ENCODE results near the gene PTGES3.

DNA sequence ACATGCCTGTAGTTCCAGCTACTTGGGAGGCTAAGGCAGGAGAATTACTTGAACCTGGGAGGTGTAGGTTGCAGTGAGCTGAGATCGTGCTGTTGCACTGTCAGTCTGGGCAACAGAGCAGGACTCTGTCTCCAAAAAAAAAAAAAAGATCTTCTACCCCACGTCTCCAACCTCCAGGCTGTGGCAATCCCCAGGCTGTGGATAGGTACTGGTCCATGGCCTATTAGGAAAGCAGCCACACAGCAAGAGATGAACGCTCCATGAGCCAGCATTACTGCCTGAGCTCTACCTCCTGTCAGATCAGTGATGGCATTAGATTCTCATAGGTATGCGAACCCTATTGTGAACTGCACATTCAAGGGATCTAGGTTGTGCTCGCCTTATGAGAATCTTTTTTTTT, 6.1 kb upstream of the PTGES3 start:
- TF ChIP-seq, protein P1, sequence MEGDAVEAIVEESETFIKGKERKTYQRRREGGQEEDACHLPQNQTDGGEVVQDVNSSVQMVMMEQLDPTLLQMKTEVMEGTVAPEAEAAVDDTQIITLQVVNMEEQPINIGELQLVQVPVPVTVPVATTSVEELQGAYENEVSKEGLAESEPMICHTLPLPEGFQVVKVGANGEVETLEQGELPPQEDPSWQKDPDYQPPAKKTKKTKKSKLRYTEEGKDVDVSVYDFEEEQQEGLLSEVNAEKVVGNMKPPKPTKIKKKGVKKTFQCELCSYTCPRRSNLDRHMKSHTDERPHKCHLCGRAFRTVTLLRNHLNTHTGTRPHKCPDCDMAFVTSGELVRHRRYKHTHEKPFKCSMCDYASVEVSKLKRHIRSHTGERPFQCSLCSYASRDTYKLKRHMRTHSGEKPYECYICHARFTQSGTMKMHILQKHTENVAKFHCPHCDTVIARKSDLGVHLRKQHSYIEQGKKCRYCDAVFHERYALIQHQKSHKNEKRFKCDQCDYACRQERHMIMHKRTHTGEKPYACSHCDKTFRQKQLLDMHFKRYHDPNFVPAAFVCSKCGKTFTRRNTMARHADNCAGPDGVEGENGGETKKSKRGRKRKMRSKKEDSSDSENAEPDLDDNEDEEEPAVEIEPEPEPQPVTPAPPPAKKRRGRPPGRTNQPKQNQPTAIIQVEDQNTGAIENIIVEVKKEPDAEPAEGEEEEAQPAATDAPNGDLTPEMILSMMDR (IDR thresholded peaks at IDR 0.05): no peak
- TF ChIP-seq POLR2A (IDR thresholded peaks at IDR 0.05; ENCODE audit: low read length) (no peak), GATA3 (IDR thresholded peaks at IDR 0.05; ENCODE audit: borderline replicate concordance) (no peak), MYC (IDR thresholded peaks at IDR 0.05; ENCODE audit: borderline replicate concordance, low read length) (no peak), RAD21 (conservative IDR thresholded peaks at IDR 0.05 in 1 of 2, IDR thresholded peaks at IDR 0.05 in 1 of 2) (no peak), RFX5 (IDR thresholded peaks at IDR 0.05) (no peak)
- TF ChIP-seq, protein P2, sequence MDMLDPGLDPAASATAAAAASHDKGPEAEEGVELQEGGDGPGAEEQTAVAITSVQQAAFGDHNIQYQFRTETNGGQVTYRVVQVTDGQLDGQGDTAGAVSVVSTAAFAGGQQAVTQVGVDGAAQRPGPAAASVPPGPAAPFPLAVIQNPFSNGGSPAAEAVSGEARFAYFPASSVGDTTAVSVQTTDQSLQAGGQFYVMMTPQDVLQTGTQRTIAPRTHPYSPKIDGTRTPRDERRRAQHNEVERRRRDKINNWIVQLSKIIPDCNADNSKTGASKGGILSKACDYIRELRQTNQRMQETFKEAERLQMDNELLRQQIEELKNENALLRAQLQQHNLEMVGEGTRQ (IDR thresholded peaks at IDR 0.05): no peak

All from A549 (cell line).